NT2/D1 (cell line): Measurements from ENCODE around the gene NAPSA.

Experiments used
- SUZ12 ChIP-seq: IDR thresholded peaks from 2 replicates; pipeline ENCODE4 v1.6.1; 2011; ENCODE audit not compliant: insufficient read length, insufficient read depth; ENCODE audit errors: extremely low read depth
- YY1 ChIP-seq: IDR thresholded peaks from 2 replicates; pipeline ENCODE4 v1.6.1; 2011; ENCODE audit not compliant: insufficient read length, insufficient read depth
- ZNF274 ChIP-seq: IDR thresholded peaks from 2 replicates; pipeline ENCODE4 v1.6.1; 2011; ENCODE audit warnings: mild to moderate bottlenecking, low read depth, low read length

GRCh38 chr19:50380751-50381151 is 15.3 kb upstream of the NAPSA start:
- no peak for TF ChIP-seq YY1
- TF ChIP-seq SUZ12, result no peak
- TF ChIP-seq ZNF274, result no peak
